AG10803 (cell line): ENCODE measurements around the gene UBXN10.

ENCODE experiments used
- DNase-seq: peaks from one replicate; pipeline ENCODE4 v3.0.0; 2010; ENCODE audit warnings: low read depth
- H3K4me3 ChIP-seq: 2 replicates; pipeline ENCODE4 v1.5.1; 2011; ENCODE audit warnings: mild to moderate bottlenecking, low read length, control low read depth
- CTCF ChIP-seq: conservative IDR thresholded peaks from 2 replicates; pipeline ENCODE4 v1.5.1; 2011; ENCODE audit warnings: mild to moderate bottlenecking, low read length, control low read depth, inconsistent platforms

UBXN10 gene

GRCh38 chr1:20166051-20166450, 19.8 kb upstream of the UBXN10 start:
- H3K4me3 ChIP-seq = no peak overlapping the region
- TF ChIP-seq CTCF = no peak
- DNase-seq = no peak

- no peak overlapping the region for H3K4me3 ChIP-seq
- DNase-seq = no peak
- no peak for TF ChIP-seq CTCF
Measured at GRCh38 chr1:20167126-20167525, 18.8 kb upstream of the UBXN10 start.

- DNase-seq = no peak
- H3K4me3 ChIP-seq = no peak overlapping the region
- no peak for TF ChIP-seq CTCF
Measured at GRCh38 chr1:20168564-20169491, 17.1 kb upstream of the UBXN10 start.

- DNase-seq = no peak
- TF ChIP-seq CTCF = no peak
- no peak overlapping the region for H3K4me3 ChIP-seq
Measured at GRCh38 chr1:20169932-20170331, 16.0 kb upstream of the UBXN10 start.

- no peak overlapping the region for H3K4me3 ChIP-seq
- no peak for DNase-seq
- no peak for TF ChIP-seq CTCF
Measured at GRCh38 chr1:20172033-20172590, 13.8 kb upstream of the UBXN10 start.

GRCh38 chr1:20174937-20175666, 10.8 kb upstream of the UBXN10 start:
- peak; percentile 20 for DNase-seq
- no peak for TF ChIP-seq CTCF
- H3K4me3 ChIP-seq = no peak overlapping the region
